ENCODE data around the gene CREB3L4. TPM values are rescaled to one million over a fixed set of nuclear protein-coding genes. Genes with fewer than 3 reads are reported as not detected.

Gene CREB3L4
- total RNA-seq, 4 donors from 2014 or later = 4.7 to 12.1 (median 8.7) TPM

- TF ChIP-seq, protein P1, sequence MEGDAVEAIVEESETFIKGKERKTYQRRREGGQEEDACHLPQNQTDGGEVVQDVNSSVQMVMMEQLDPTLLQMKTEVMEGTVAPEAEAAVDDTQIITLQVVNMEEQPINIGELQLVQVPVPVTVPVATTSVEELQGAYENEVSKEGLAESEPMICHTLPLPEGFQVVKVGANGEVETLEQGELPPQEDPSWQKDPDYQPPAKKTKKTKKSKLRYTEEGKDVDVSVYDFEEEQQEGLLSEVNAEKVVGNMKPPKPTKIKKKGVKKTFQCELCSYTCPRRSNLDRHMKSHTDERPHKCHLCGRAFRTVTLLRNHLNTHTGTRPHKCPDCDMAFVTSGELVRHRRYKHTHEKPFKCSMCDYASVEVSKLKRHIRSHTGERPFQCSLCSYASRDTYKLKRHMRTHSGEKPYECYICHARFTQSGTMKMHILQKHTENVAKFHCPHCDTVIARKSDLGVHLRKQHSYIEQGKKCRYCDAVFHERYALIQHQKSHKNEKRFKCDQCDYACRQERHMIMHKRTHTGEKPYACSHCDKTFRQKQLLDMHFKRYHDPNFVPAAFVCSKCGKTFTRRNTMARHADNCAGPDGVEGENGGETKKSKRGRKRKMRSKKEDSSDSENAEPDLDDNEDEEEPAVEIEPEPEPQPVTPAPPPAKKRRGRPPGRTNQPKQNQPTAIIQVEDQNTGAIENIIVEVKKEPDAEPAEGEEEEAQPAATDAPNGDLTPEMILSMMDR (IDR thresholded peaks at IDR 0.05; ENCODE audit: low read depth) = no peak
Observed at GRCh38 chr1:153932156-153933131, 35.3 kb upstream of the CREB3L4 start.

DNA sequence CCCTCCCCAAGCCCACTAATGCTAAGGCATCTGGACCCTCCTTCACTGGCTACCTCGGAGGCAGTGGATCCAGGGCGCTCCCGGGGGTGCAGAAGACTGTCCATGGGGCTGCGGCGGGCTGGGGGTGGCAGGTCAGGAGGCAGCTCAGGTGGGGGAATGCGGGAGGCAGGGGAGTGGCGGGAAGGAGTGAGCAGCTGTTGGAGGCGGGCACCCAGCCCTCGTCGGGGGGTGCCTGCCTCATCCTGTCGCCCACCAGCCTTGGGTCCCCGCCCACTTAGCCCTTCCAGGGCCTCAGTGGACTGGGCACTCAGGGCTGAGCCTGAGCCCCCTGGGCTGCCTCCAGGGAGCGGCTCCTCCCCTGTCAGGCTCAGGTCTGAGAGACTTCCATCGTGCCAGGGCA is 34.3 kb upstream of the CREB3L4 start:
- TF ChIP-seq, protein P1 (IDR thresholded peaks at IDR 0.05; ENCODE audit: low read depth) = no peak

- TF ChIP-seq, protein P1 (IDR thresholded peaks at IDR 0.05; ENCODE audit: low read depth) = no peak
Observed at GRCh38 chr1:153933955-153934354, 33.7 kb upstream of the CREB3L4 start.

- TF ChIP-seq, protein P1 (IDR thresholded peaks at IDR 0.05; ENCODE audit: low read depth) = no peak
Observed at GRCh38 chr1:153934746-153935145, 33.0 kb upstream of the CREB3L4 start.

DNA sequence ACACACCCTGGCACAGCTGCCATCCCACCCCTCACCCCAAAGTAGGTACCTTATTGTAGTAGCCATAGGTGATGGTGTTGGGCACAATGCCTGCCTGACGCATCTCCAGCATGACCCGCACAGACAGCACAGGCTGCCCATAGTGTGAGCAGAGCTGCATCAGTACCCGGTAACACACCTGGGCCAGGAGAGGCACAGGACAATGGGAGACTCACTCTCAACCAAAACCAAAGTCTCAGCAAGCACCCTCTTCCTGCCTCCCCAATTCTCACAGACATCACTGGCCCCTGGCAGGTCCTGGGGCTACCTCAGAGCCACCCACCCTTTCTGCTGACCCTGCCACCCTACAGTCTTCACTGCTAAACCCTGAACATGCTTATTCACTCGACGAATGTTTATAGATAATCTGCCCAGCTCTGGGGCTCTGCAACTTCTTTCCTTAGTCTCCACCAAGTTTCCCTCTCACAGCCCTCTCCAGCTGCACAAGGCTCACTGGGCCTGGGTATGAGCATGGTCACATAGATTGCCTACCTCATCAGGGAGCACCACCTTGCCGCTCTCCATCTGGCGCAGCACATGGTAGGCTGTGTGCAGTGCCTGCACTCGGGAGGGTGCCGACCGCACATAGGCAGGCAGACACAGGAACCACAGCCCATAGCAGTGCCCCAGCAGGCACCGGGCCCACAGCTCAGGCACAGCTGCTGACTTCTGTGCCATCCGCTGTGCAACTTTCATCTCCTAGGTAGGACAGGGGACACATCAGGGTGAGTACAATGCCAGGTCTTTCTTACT is 31.5 kb upstream of the CREB3L4 start:
- TF ChIP-seq, protein P1 (IDR thresholded peaks at IDR 0.05; ENCODE audit: low read depth) = no peak

GRCh38 chr1:153937331-153937730 is 30.4 kb upstream of the CREB3L4 start:
- TF ChIP-seq, protein P1 (IDR thresholded peaks at IDR 0.05; ENCODE audit: low read depth) = no peak

GRCh38 chr1:153938996-153939395 is 28.7 kb upstream of the CREB3L4 start:
- TF ChIP-seq, protein P1 (IDR thresholded peaks at IDR 0.05; ENCODE audit: low read depth) = no peak
